IPS DF 19.7 (cell line): ENCODE data around the gene SLC34A1.

Experiments
- DNase-seq: peaks from one replicate; pipeline ENCODE4 v3.0.0-alpha.2; 2013; ENCODE audit warnings: low read depth, low spot score

SLC34A1 gene

DNA sequence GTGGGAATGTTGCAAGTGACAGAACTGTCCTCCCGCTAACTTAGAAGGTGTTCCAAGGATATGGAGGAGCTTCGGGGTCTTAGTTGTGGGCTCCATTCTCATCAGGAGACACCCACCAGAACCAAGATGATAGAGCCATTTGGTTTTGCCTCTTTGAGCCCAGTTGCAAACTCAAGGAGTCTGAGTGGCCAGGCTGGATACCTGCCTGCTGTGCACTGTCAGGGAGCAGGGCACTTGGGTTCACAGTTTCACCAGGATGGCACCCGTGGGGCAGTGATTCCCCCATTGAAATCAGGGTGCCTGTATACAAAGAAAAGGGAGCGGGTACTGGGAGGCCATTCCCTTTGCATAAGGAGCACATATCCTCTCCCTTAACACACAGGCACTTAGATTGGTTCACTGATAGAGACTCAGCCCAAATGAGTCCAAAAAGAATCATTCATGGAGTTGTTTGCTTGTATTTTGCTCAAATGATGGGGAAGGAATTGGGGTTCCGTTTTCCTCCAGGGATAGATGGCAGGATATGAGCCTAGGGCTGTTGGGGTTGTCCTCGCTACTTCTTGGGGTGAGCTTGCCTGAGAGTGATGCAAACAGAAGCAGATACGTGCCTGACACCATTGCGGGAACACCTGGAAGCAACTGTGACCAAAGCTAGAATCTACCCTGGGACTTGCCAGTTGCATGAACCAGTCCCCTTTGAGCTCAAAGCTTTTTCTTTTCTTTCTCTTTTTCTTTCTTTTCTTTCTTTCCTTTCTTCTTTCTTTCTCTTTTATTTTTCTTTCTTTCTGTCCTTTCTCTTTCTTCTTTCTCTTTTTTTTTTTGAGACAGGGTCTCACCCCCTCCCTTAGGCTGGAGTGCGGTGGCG, 61.0 kb downstream of the SLC34A1 start:
- DNase-seq, result no peak

DNA sequence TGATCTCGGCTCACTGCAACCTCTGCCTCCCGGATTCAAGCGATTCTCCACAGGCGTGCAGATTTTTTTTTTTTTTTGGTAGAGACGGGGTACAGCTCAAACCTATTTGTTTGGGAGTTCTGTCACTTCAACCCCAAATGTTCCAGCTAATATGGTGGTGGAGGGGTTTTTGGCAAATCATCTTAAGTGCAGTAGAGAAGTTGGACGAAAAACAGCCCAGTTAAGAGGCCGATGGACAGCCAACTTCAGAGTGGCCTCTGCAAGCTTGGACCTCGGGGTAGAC, 61.6 kb downstream of the SLC34A1 start:
- no peak for DNase-seq

DNA sequence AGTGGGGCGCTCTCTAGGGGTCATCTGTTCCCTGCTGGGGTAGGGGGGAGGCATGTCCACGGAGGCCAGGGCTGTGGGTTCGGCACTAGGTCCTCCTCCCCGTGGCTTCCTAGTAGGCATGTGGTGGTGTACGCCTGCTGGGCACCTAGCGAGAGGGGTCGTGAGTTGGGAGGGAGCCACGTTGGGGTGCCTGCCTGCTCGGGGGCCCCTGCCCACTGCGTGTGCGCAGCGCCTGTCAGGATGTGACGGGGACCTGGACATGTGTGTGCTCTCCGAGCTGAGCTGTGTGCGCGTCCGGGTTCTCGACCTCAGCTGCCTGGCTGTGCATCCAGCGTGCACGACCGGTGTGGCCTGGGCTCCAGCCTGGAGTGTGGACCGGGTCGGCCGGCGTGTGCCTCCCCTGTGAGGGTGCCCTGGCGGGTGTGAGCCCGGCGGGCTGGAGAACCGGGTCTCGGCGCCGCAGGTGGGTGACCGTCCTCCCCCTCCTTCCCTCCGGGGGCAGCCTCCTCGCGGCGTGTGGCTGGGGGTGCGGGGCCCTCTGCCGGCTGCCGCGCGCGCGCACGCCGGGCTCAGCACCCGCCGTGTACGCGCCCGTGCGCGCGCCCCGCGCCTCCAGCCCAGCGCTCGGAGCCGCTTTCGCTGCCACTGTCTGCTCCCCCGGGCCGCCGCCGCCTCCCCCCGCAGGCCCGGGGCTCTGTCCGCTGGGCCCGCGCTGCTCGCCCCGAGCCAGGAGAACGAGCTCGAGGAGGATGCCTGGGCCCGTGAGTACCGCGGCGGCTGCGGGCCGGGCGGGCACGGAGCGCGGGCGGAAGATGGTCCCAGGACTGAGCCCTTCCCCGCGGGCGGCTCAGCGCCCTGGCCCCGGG, 62.2 kb downstream of the SLC34A1 start, which contains the start of gene PRR7:
Gene PRR7 (plus strand): TSS at position 615 of the 866 bp plus-strand sequence. CDS start 8,254 bp downstream, outside the sequence.
- DNase-seq, result no peak

DNA sequence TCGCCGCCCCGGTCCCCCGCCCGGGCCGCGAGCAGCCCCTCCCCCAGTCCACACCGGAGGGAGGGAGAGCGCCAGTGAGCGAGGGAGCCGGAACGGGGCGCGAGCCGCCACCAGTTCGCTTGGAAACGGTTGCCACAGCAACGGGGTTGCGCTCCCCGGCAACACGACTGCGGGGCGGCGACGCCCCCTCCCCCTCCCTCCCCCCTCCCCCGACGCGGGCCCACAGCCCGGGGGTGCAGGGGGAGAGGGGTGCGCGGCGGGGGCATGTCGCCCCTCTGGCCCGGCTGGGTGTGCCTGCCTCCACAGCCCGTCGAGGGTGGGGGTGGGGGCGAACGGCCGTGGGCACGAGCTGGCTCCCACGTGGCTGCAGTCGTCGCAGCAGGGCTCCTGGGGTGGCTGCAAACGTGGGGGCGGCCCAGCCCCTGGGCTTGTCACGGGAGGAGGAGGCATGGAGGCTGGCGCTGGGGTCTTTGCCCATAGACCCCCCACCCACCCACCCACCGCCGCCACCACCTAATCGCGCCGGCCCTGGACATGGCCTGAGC, 62.9 kb downstream of the SLC34A1 start:
- no peak for DNase-seq

DNA sequence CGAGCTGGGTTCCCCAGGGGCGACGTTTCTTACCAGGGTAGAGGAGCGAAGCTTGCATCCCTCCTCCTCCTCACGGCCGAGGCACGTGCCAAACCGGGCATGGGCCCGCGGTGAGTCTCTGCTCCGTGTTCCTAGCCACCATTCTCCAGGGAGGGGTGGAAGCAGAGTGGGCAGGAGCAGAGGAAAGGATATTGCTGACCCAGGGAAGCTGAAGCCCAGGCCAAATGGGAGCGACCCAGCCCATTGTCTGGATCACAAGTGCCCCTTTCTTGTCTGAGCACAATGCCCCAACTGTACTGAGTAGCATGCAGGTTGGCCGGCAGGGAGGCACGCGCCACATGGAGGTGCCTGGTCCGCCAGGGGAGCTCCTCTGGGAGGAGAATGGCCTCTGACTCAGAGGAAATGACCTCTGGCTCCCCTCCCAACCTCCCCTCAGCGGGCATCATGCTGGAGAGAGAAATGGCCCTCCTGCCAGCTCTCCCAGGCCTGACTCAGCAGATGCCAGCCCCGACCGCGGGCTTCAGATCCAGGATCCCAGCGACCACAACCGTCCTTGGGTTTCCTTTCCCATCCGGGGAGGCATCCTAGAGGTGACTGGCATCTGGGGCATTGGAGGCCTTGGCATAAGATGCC, 63.5 kb downstream of the SLC34A1 start:
- no peak for DNase-seq
